Ascending aorta (tissue), 2 donors: ENCODE data around the gene CMTR1. TPM values are rescaled to one million over a fixed set of nuclear protein-coding genes. Genes with fewer than 3 reads are reported as not detected.

Experiments used
- DNase-seq, 2 donors: peaks; one replicate each; pipeline ENCODE4 v3.0.0-alpha.2; 2019; ENCODE audit warnings: low spot score in 2 of 2
- H3K27ac ChIP-seq, 2 donors: fragments of 200-600 bp; sonication (generic); one replicate each; pipeline ENCODE4 v1.5.1; 2016 to 2017; ENCODE audit warnings: mild to moderate bottlenecking in 1 of 2
- H3K27me3 ChIP-seq: fragments of 200-600 bp; sonication (generic); one replicate; pipeline ENCODE4 v1.5.1; 2017
- H3K36me3 ChIP-seq, 2 donors: fragments of 200-600 bp; sonication (generic); one replicate each; pipeline ENCODE4 v1.5.1; 2016
- H3K4me1 ChIP-seq, 2 donors: fragments of 200-600 bp; sonication (generic); one replicate each; pipeline ENCODE4 v1.5.1; 2016 to 2017; ENCODE audit warnings: mild to moderate bottlenecking in 1 of 2
- H3K4me3 ChIP-seq, 2 donors: fragments of 200-600 bp; sonication (generic); one replicate each; pipeline ENCODE4 v1.5.1; 2016 to 2017; ENCODE audit warnings: mild to moderate bottlenecking in 1 of 2
- H3K9me3 ChIP-seq, 2 donors: fragments of 200-600 bp; sonication (generic); one replicate each; pipeline ENCODE4 v1.5.1; 2016
- CTCF ChIP-seq, 3 experiments: fragments of 200-600 bp in 2 of 3; fragments of 450-650 bp in 1 of 3; sonication (generic) in 2 of 3; IDR thresholded peaks; one replicate each; pipeline ENCODE4 v1.5.1; 2016 to 2019; ENCODE audit warnings: antibody characterized with exemption in 3 of 3, mild to moderate bottlenecking in 1 of 3, moderate library complexity in 1 of 3
- intact Hi-C: fragments of 100-400 bp; cut with DNase I; formaldehyde crosslinking; loops from one replicate; pipeline ENCODE4 v1.15.1; 2023
- total RNA-seq: library from RNA; depleted of rRNA; stranded (reverse); fragments of >200 nt; gene quantifications from one replicate; pipeline ENCODE4 v1.1.0, GENCODE V29; 2016

CMTR1 gene
- total RNA-seq, 1 donor from 2014 or later, result 24.5 TPM

GRCh38 chr6:37531026-37531425 is 98.0 kb downstream of the CMTR1 start:
- no peak overlapping the region for H3K4me3 ChIP-seq
- no peak for DNase-seq
- no peaks in the 10 kb centered on the region for H3K36me3 ChIP-seq
- intact Hi-C loops, result no loop called here
- no peaks in the 10 kb centered on the region for H3K27me3 ChIP-seq
- no peak for TF ChIP-seq CTCF (IDR thresholded peaks at IDR 0.05)
- H3K9me3 ChIP-seq, result no peaks in the 10 kb centered on the region
- H3K27ac ChIP-seq, result no peak overlapping the region
- H3K4me1 ChIP-seq, result peaks cover 0 to 5% of the 10 kb centered on the region in 2 donors

Other genes starting within 250 kb of the CMTR1 start
- gene TBC1D22B, start 175.4 kb upstream of the CMTR1 start, total RNA-seq, result 11.1 TPM
- not detected for gene TMEM217, start 175.1 kb upstream of the CMTR1 start, total RNA-seq
- 7.3 TPM for gene RNF8, start 79.2 kb upstream of the CMTR1 start, total RNA-seq
- 28.4 TPM for gene CCDC167, start 66.7 kb downstream of the CMTR1 start, total RNA-seq